IPS-15b (cell line): ENCODE measurements around the gene ITGA1.

Source experiments
- H3K27me3 ChIP-seq: one replicate; pipeline ENCODE4 v1.6.1; 2013; ENCODE audit warnings: low read length; ENCODE audit not compliant: control insufficient read depth, insufficient read depth
- H3K36me3 ChIP-seq: one replicate; pipeline ENCODE4 v1.6.1; 2013; ENCODE audit warnings: low read length; ENCODE audit not compliant: control insufficient read depth, insufficient read depth
- H3K4me1 ChIP-seq: one replicate; pipeline ENCODE4 v1.6.1; 2013; ENCODE audit warnings: mild to moderate bottlenecking, low read length; ENCODE audit not compliant: control insufficient read depth, insufficient read depth
- H3K4me3 ChIP-seq: one replicate; pipeline ENCODE4 v1.5.1; 2013; ENCODE audit warnings: low read depth, low read length
- H3K9ac ChIP-seq: one replicate; pipeline ENCODE4 v1.6.1; 2013; ENCODE audit warnings: low read depth, mild to moderate bottlenecking, low read length
- H3K9me3 ChIP-seq: one replicate; pipeline ENCODE4 v1.6.1; 2013; ENCODE audit warnings: mild to moderate bottlenecking, low read length; ENCODE audit not compliant: control insufficient read depth, insufficient read depth

Gene ITGA1

GRCh38 chr5:52757527-52757926, 30.2 kb upstream of the ITGA1 start:
- H3K4me1 ChIP-seq: no peaks in the 10 kb centered on the region
- H3K27me3 ChIP-seq: no peaks in the 10 kb centered on the region
- H3K9me3 ChIP-seq: no peaks in the 10 kb centered on the region
- no peak overlapping the region for H3K4me3 ChIP-seq
- no peaks in the 10 kb centered on the region for H3K36me3 ChIP-seq
- H3K9ac ChIP-seq: no peak overlapping the region

- Histone ChIP-seq H3K9me3 (no peaks in the 10 kb centered on the region), H3K27me3 (no peaks in the 10 kb centered on the region), H3K4me3 (no peak overlapping the region), H3K36me3 (no peaks in the 10 kb centered on the region), H3K4me1 (no peaks in the 10 kb centered on the region), H3K9ac (no peak overlapping the region)
Observed at GRCh38 chr5:52758014-52758413, 29.7 kb upstream of the ITGA1 start.

- Histone ChIP-seq H3K36me3 (no peaks in the 10 kb centered on the region), H3K27me3 (no peaks in the 10 kb centered on the region), H3K9ac (no peak overlapping the region), H3K4me1 (no peaks in the 10 kb centered on the region), H3K4me3 (no peak overlapping the region), H3K9me3 (no peaks in the 10 kb centered on the region)
Observed at GRCh38 chr5:52759331-52759730, 28.4 kb upstream of the ITGA1 start.

DNA sequence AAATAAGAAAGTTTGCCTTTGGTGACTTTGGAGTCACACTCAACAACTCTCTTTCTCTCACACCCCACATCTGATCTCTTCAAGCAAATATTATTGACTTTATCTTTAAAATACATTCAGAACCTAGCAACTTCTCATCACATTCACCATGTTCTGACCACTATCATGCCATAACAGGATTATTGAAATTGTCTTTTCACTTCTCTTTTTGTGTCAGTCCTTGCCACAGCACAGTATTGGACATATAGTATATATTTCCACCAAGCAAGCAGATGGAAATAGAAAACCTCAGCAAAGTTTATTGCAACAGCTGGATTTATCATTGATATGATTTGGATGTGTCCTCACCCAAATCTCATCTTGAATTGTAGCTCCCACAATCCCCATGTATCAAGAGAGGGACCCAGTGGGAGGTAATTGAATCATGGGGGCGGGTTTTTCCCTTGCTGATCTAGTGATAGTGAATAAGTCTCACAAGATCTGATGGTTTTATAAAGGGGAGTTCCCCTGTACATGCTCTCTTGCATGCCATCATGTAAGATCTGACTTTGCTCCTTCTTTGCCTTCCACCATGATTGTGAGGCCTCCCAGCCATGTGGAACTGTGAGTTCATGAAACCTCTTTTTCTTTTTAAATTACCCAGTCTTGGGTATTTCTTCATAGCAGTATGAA, 26.9 kb upstream of the ITGA1 start:
- Histone ChIP-seq H3K4me3 (no peak overlapping the region), H3K27me3 (no peaks in the 10 kb centered on the region), H3K9ac (no peak overlapping the region), H3K36me3 (no peaks in the 10 kb centered on the region), H3K4me1 (no peaks in the 10 kb centered on the region), H3K9me3 (no peaks in the 10 kb centered on the region)

- no peak overlapping the region for H3K4me3 ChIP-seq
- H3K27me3 ChIP-seq: no peaks in the 10 kb centered on the region
- H3K9me3 ChIP-seq: no peaks in the 10 kb centered on the region
- H3K9ac ChIP-seq: no peak overlapping the region
- H3K36me3 ChIP-seq: no peaks in the 10 kb centered on the region
- H3K4me1 ChIP-seq: no peaks in the 10 kb centered on the region
Observed at GRCh38 chr5:52767217-52767743, 20.4 kb upstream of the ITGA1 start.

- Histone ChIP-seq H3K27me3 (no peaks in the 10 kb centered on the region), H3K9me3 (no peaks in the 10 kb centered on the region), H3K4me3 (no peak overlapping the region), H3K36me3 (no peaks in the 10 kb centered on the region), H3K9ac (no peak overlapping the region), H3K4me1 (no peaks in the 10 kb centered on the region)
Observed at GRCh38 chr5:52767766-52768480, 19.8 kb upstream of the ITGA1 start.

GRCh38 chr5:52769061-52769460, 18.7 kb upstream of the ITGA1 start:
- Histone ChIP-seq H3K9ac (no peak overlapping the region), H3K36me3 (no peaks in the 10 kb centered on the region), H3K9me3 (no peaks in the 10 kb centered on the region), H3K4me1 (peaks cover 2% of the 10 kb centered on the region), H3K27me3 (no peaks in the 10 kb centered on the region), H3K4me3 (no peak overlapping the region)

DNA sequence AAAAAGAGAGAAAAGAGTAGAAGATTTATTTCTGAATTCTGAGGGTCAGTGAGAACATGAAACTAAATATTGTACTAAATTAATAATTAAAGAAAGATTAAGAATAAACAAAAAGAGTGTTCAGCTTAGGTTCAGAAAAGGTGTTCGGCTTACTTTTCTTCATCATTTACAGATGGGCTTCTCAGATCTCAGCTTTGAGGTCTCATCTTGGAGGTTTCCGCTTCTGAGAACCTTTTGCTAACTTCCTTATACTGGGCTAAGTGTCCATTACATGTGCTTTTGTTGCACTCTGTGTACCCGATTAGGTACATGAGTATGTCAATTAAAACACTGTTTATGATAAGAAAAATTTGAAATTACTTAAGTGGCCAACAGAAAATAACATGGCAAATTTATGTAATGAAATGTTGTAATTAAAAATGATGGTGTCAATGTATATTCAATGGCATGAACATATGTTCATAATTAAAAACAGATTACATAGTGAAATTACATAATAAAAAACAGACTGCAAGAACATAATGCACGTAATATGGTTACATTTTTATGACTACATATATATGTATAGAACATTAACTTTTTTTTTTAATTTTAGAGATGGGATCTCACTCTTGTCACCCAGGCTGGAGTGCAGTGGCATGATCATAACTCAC, 17.3 kb upstream of the ITGA1 start:
- Histone ChIP-seq H3K9me3 (no peaks in the 10 kb centered on the region), H3K36me3 (no peaks in the 10 kb centered on the region), H3K27me3 (no peaks in the 10 kb centered on the region), H3K4me1 (peaks cover 3% of the 10 kb centered on the region), H3K9ac (no peak overlapping the region), H3K4me3 (no peak overlapping the region)

- Histone ChIP-seq H3K4me3 (no peak overlapping the region), H3K9ac (no peak overlapping the region), H3K4me1 (peaks cover 6% of the 10 kb centered on the region), H3K36me3 (no peaks in the 10 kb centered on the region), H3K27me3 (no peaks in the 10 kb centered on the region), H3K9me3 (no peaks in the 10 kb centered on the region)
Observed at GRCh38 chr5:52771343-52772039, 16.2 kb upstream of the ITGA1 start.

DNA sequence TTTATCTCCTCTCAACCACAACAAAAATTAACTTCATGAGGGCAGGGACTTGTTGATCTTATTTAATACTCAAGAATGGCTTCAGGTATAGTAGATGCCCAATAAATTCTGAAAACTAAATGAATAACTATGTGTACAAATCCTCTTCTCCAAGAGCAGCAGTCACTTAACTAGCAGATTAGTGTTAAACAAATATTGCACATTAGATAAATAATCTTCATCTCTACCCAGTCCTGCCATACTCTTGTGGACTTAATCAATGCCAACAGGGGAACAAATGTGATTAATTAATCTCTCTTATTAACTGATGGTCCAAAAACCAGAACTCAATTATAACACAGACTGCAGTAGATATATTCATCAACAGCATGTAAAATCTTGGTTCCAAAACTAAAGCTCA, 15.0 kb upstream of the ITGA1 start:
- Histone ChIP-seq H3K9ac (no peak overlapping the region), H3K9me3 (no peaks in the 10 kb centered on the region), H3K4me1 (peaks cover 6% of the 10 kb centered on the region), H3K27me3 (no peaks in the 10 kb centered on the region), H3K36me3 (no peaks in the 10 kb centered on the region), H3K4me3 (no peak overlapping the region)

DNA sequence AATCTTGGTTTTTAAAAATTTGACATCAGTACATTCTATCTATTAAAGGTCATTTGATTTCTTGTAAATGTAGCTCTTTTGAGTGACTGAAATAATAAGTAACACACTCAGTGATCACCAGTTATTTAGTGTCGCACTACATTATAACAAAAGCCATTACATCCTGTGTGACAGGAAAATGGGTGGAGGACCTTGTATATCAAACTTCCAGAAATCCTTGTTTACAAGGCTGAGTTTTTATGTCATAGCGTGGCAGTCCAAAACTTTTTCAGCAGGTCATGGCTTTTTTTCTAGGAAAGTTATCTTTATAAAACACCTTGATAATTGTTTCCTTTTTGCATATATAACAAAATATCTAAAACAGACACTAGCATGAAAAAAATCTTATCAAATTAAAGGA, 14.4 kb upstream of the ITGA1 start:
- Histone ChIP-seq H3K27me3 (no peaks in the 10 kb centered on the region), H3K4me3 (no peak overlapping the region), H3K36me3 (no peaks in the 10 kb centered on the region), H3K4me1 (peaks cover 6% of the 10 kb centered on the region), H3K9me3 (no peaks in the 10 kb centered on the region), H3K9ac (no peak overlapping the region)
